ENCODE data around the gene KCNT1. TPM values are rescaled to one million over a fixed set of nuclear protein-coding genes. Genes with fewer than 3 reads are reported as not detected.

Gene KCNT1
- polyA plus RNA-seq, 1 donor, result 0.25 TPM

GRCh38 chr9:135745686-135746324 lies 43.8 kb downstream of the KCNT1 start:
- no peak overlapping the region for H3K27ac ChIP-seq (ENCODE audit: low read length)

GRCh38 chr9:135746565-135746964 lies 44.6 kb downstream of the KCNT1 start:
- no CpG with 5 or more reads among the region's 9 CpGs for WGBS (ENCODE audit: insufficient coverage, low lambda C conversion rate)
- no peaks in the 10 kb centered on the region for H3K9me3 ChIP-seq (ENCODE audit: control insufficient read depth, low read depth, low read length)

More at GRCh38 chr9:135745686-135746324, 43.8 kb downstream of the KCNT1 start:
- H3K9me3 ChIP-seq (ENCODE audit: control insufficient read depth, low read depth, low read length), result no peaks in the 10 kb centered on the region
- no peaks in the 10 kb centered on the region for H3K27me3 ChIP-seq (ENCODE audit: control insufficient read depth, insufficient read depth, low read length)
- H3K36me3 ChIP-seq (ENCODE audit: control insufficient read depth, insufficient read depth, low read length), result no peaks in the 10 kb centered on the region
- H3K4me1 ChIP-seq (ENCODE audit: control insufficient read depth, insufficient read depth, low read length), result no peaks in the 10 kb centered on the region
- H3K4me3 ChIP-seq (ENCODE audit: low read length), result no peak overlapping the region
- 80% methylated on average over 1 of the region's 24 CpGs for WGBS (ENCODE audit: insufficient coverage, low lambda C conversion rate)
- no peak for DNase-seq

GRCh38 chr9:135747311-135747710 lies 45.3 kb downstream of the KCNT1 start:
- no CpG with 5 or more reads among the region's 13 CpGs for WGBS (ENCODE audit: insufficient coverage, low lambda C conversion rate)

More at GRCh38 chr9:135746565-135746964, 44.6 kb downstream of the KCNT1 start:
- Histone ChIP-seq H3K27me3 (ENCODE audit: control insufficient read depth, insufficient read depth, low read length) (no peaks in the 10 kb centered on the region), H3K4me1 (ENCODE audit: control insufficient read depth, insufficient read depth, low read length) (no peaks in the 10 kb centered on the region), H3K4me3 (ENCODE audit: low read length) (no peak overlapping the region), H3K36me3 (ENCODE audit: control insufficient read depth, insufficient read depth, low read length) (no peaks in the 10 kb centered on the region), H3K27ac (ENCODE audit: low read length) (no peak overlapping the region)
- no peak for DNase-seq

GRCh38 chr9:135748676-135749075 lies 46.7 kb downstream of the KCNT1 start:
- no peaks in the 10 kb centered on the region for H3K27me3 ChIP-seq (ENCODE audit: control insufficient read depth, insufficient read depth, low read length)

More at GRCh38 chr9:135747311-135747710, 45.3 kb downstream of the KCNT1 start:
- H3K36me3 ChIP-seq (ENCODE audit: control insufficient read depth, insufficient read depth, low read length), result no peaks in the 10 kb centered on the region
- no peak overlapping the region for H3K4me3 ChIP-seq (ENCODE audit: low read length)
- no peak for DNase-seq
- H3K4me1 ChIP-seq (ENCODE audit: control insufficient read depth, insufficient read depth, low read length), result no peaks in the 10 kb centered on the region
- no peak overlapping the region for H3K27ac ChIP-seq (ENCODE audit: low read length)
- H3K9me3 ChIP-seq (ENCODE audit: control insufficient read depth, low read depth, low read length), result no peaks in the 10 kb centered on the region
- H3K27me3 ChIP-seq (ENCODE audit: control insufficient read depth, insufficient read depth, low read length), result no peaks in the 10 kb centered on the region

GRCh38 chr9:135749171-135750045 lies 47.4 kb downstream of the KCNT1 start:
- H3K9me3 ChIP-seq (ENCODE audit: control insufficient read depth, low read depth, low read length), result no peaks in the 10 kb centered on the region
- no peaks in the 10 kb centered on the region for H3K4me1 ChIP-seq (ENCODE audit: control insufficient read depth, insufficient read depth, low read length)
- H3K27ac ChIP-seq (ENCODE audit: low read length), result no peak overlapping the region
- H3K36me3 ChIP-seq (ENCODE audit: control insufficient read depth, insufficient read depth, low read length), result no peaks in the 10 kb centered on the region
- no peaks in the 10 kb centered on the region for H3K27me3 ChIP-seq (ENCODE audit: control insufficient read depth, insufficient read depth, low read length)
- no CpG with 5 or more reads among the region's 28 CpGs for WGBS (ENCODE audit: insufficient coverage, low lambda C conversion rate)
- no peak overlapping the region for H3K4me3 ChIP-seq (ENCODE audit: low read length)
- no peak for DNase-seq

More at GRCh38 chr9:135748676-135749075, 46.7 kb downstream of the KCNT1 start:
- no peak overlapping the region for H3K4me3 ChIP-seq (ENCODE audit: low read length)
- H3K9me3 ChIP-seq (ENCODE audit: control insufficient read depth, low read depth, low read length), result no peaks in the 10 kb centered on the region
- WGBS (ENCODE audit: insufficient coverage, low lambda C conversion rate), result no CpG with 5 or more reads among the region's 16 CpGs
- H3K36me3 ChIP-seq (ENCODE audit: control insufficient read depth, insufficient read depth, low read length), result no peaks in the 10 kb centered on the region
- DNase-seq, result no peak
- H3K27ac ChIP-seq (ENCODE audit: low read length), result no peak overlapping the region
- no peaks in the 10 kb centered on the region for H3K4me1 ChIP-seq (ENCODE audit: control insufficient read depth, insufficient read depth, low read length)

- no peak for DNase-seq
- Histone ChIP-seq H3K4me3 (ENCODE audit: low read length) (no peak overlapping the region), H3K27me3 (ENCODE audit: control insufficient read depth, insufficient read depth, low read length) (no peaks in the 10 kb centered on the region), H3K4me1 (ENCODE audit: control insufficient read depth, insufficient read depth, low read length) (no peaks in the 10 kb centered on the region), H3K27ac (ENCODE audit: low read length) (no peak overlapping the region), H3K36me3 (ENCODE audit: control insufficient read depth, insufficient read depth, low read length) (no peaks in the 10 kb centered on the region), H3K9me3 (ENCODE audit: control insufficient read depth, low read depth, low read length) (no peaks in the 10 kb centered on the region)
- no CpG with 5 or more reads among the region's 22 CpGs for WGBS (ENCODE audit: insufficient coverage, low lambda C conversion rate)
Observed at GRCh38 chr9:135750786-135751185, 48.8 kb downstream of the KCNT1 start.

- no peak overlapping the region for H3K27ac ChIP-seq (ENCODE audit: low read length)
- no peaks in the 10 kb centered on the region for H3K27me3 ChIP-seq (ENCODE audit: control insufficient read depth, insufficient read depth, low read length)
- DNase-seq, result no peak
- no peaks in the 10 kb centered on the region for H3K9me3 ChIP-seq (ENCODE audit: control insufficient read depth, low read depth, low read length)
- H3K4me3 ChIP-seq (ENCODE audit: low read length), result no peak overlapping the region
- WGBS (ENCODE audit: insufficient coverage, low lambda C conversion rate), result 57% methylated on average over 2 of the region's 13 CpGs
- no peaks in the 10 kb centered on the region for H3K4me1 ChIP-seq (ENCODE audit: control insufficient read depth, insufficient read depth, low read length)
- H3K36me3 ChIP-seq (ENCODE audit: control insufficient read depth, insufficient read depth, low read length), result no peaks in the 10 kb centered on the region
Observed at GRCh38 chr9:135751501-135751900, 49.5 kb downstream of the KCNT1 start.

GRCh38 chr9:135752281-135753204 lies 50.6 kb downstream of the KCNT1 start:
- Histone ChIP-seq H3K36me3 (ENCODE audit: control insufficient read depth, insufficient read depth, low read length) (no peaks in the 10 kb centered on the region), H3K9me3 (ENCODE audit: control insufficient read depth, low read depth, low read length) (no peaks in the 10 kb centered on the region), H3K4me3 (ENCODE audit: low read length) (no peak overlapping the region), H3K27ac (ENCODE audit: low read length) (no peak overlapping the region), H3K27me3 (ENCODE audit: control insufficient read depth, insufficient read depth, low read length) (no peaks in the 10 kb centered on the region), H3K4me1 (ENCODE audit: control insufficient read depth, insufficient read depth, low read length) (no peaks in the 10 kb centered on the region)
- no peak for DNase-seq
- 100% methylated on average over 5 of the region's 8 CpGs for WGBS (ENCODE audit: insufficient coverage, low lambda C conversion rate)

GRCh38 chr9:135753391-135754105 lies 51.6 kb downstream of the KCNT1 start:
- WGBS (ENCODE audit: insufficient coverage, low lambda C conversion rate), result no CpG with 5 or more reads among the region's 14 CpGs
- Histone ChIP-seq H3K27me3 (ENCODE audit: control insufficient read depth, insufficient read depth, low read length) (no peaks in the 10 kb centered on the region), H3K4me3 (ENCODE audit: low read length) (no peak overlapping the region), H3K27ac (ENCODE audit: low read length) (no peak overlapping the region), H3K9me3 (ENCODE audit: control insufficient read depth, low read depth, low read length) (peaks cover 3% of the 10 kb centered on the region), H3K4me1 (ENCODE audit: control insufficient read depth, insufficient read depth, low read length) (no peaks in the 10 kb centered on the region), H3K36me3 (ENCODE audit: control insufficient read depth, insufficient read depth, low read length) (no peaks in the 10 kb centered on the region)
- DNase-seq, result no peak
